HUES48 (cell line): Measurements from ENCODE around the gene CMSS1.

ENCODE experiments used
- H3K27ac ChIP-seq: one replicate; pipeline ENCODE4 v1.7.0; 2013; ENCODE audit warnings: low read depth, low read length, inconsistent platforms
- H3K27me3 ChIP-seq: 2 replicates; pipeline ENCODE4 v1.6.1; 2013; ENCODE audit warnings: mild to moderate bottlenecking, low read length; ENCODE audit not compliant: control insufficient read depth, insufficient read depth
- H3K36me3 ChIP-seq: 2 replicates; pipeline ENCODE4 v1.6.1; 2013; ENCODE audit warnings: low read length; ENCODE audit not compliant: control insufficient read depth, insufficient read depth
- H3K4me1 ChIP-seq: 2 replicates; pipeline ENCODE4 v1.6.1; 2013; ENCODE audit warnings: mild to moderate bottlenecking, low read length; ENCODE audit not compliant: control insufficient read depth, insufficient read depth
- H3K4me3 ChIP-seq: 2 replicates; pipeline ENCODE4 v1.5.1; 2013; ENCODE audit warnings: mild to moderate bottlenecking, low read depth, low read length
- H3K9ac ChIP-seq: 2 replicates; pipeline ENCODE4 v1.6.1; 2013; ENCODE audit warnings: mild to moderate bottlenecking, low read depth, low read length, moderate library complexity
- H3K9me3 ChIP-seq: 2 replicates; pipeline ENCODE4 v1.6.1; 2013; ENCODE audit warnings: low read length; ENCODE audit not compliant: control insufficient read depth, insufficient read depth

Gene CMSS1

GRCh38 chr3:99980606-99981005 is 162.9 kb downstream of the CMSS1 start:
- no peaks in the 10 kb centered on the region for H3K27me3 ChIP-seq
- no peak overlapping the region for H3K9ac ChIP-seq
- H3K4me3 ChIP-seq: no peak overlapping the region
- no peak overlapping the region for H3K27ac ChIP-seq
- no peaks in the 10 kb centered on the region for H3K9me3 ChIP-seq
- H3K36me3 ChIP-seq: no peaks in the 10 kb centered on the region
- no peaks in the 10 kb centered on the region for H3K4me1 ChIP-seq

- Histone ChIP-seq H3K9ac (no peak overlapping the region), H3K4me3 (no peak overlapping the region), H3K4me1 (no peaks in the 10 kb centered on the region), H3K36me3 (no peaks in the 10 kb centered on the region), H3K27ac (no peak overlapping the region), H3K27me3 (no peaks in the 10 kb centered on the region), H3K9me3 (no peaks in the 10 kb centered on the region)
Observed at GRCh38 chr3:99981138-99981537, 163.5 kb downstream of the CMSS1 start.

DNA sequence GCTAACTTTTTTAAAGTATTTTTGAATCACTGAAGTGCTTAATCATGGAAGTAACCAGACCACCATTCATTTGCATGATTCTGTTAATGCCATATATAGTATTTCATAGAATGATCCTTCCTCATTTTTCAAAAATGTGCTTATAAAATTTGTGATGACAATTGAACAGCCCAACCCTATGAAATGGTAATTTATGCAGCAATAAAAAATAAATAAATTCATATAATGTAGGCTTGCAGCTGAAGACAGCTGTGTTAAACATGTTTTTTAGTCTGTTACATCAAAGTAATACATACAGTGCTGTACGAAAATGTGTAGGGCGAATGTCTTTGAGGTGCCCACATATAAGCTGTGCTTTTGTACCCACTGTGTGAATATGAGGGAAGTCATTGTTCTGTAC is 165.0 kb downstream of the CMSS1 start:
- no peaks in the 10 kb centered on the region for H3K9me3 ChIP-seq
- no peaks in the 10 kb centered on the region for H3K36me3 ChIP-seq
- no peaks in the 10 kb centered on the region for H3K27me3 ChIP-seq
- no peaks in the 10 kb centered on the region for H3K4me1 ChIP-seq
- H3K4me3 ChIP-seq: no peak overlapping the region
- no peak overlapping the region for H3K9ac ChIP-seq
- H3K27ac ChIP-seq: no peak overlapping the region

- Histone ChIP-seq H3K4me1 (no peaks in the 10 kb centered on the region), H3K36me3 (no peaks in the 10 kb centered on the region), H3K27me3 (no peaks in the 10 kb centered on the region), H3K4me3 (no peak overlapping the region), H3K27ac (no peak overlapping the region), H3K9me3 (no peaks in the 10 kb centered on the region), H3K9ac (no peak overlapping the region)
Observed at GRCh38 chr3:99984139-99984538, 166.5 kb downstream of the CMSS1 start.

- no peak overlapping the region for H3K9ac ChIP-seq
- H3K36me3 ChIP-seq: no peaks in the 10 kb centered on the region
- H3K9me3 ChIP-seq: no peaks in the 10 kb centered on the region
- H3K4me3 ChIP-seq: no peak overlapping the region
- H3K27ac ChIP-seq: no peak overlapping the region
- H3K4me1 ChIP-seq: no peaks in the 10 kb centered on the region
- no peaks in the 10 kb centered on the region for H3K27me3 ChIP-seq
Observed at GRCh38 chr3:99984668-99985067, 167.0 kb downstream of the CMSS1 start.

GRCh38 chr3:99990179-99990578 is 172.5 kb downstream of the CMSS1 start:
- Histone ChIP-seq H3K9me3 (peaks cover 11% of the 10 kb centered on the region), H3K27me3 (no peaks in the 10 kb centered on the region), H3K36me3 (no peaks in the 10 kb centered on the region), H3K4me3 (no peak overlapping the region), H3K27ac (no peak overlapping the region), H3K4me1 (no peaks in the 10 kb centered on the region), H3K9ac (no peak overlapping the region)

- H3K9me3 ChIP-seq: peaks cover 11% of the 10 kb centered on the region
- no peaks in the 10 kb centered on the region for H3K27me3 ChIP-seq
- no peak overlapping the region for H3K4me3 ChIP-seq
- no peak overlapping the region for H3K9ac ChIP-seq
- no peaks in the 10 kb centered on the region for H3K36me3 ChIP-seq
- H3K27ac ChIP-seq: no peak overlapping the region
- H3K4me1 ChIP-seq: no peaks in the 10 kb centered on the region; the same call in 1 of the 2 replicates
Observed at GRCh38 chr3:99997293-99997692, 179.6 kb downstream of the CMSS1 start.

DNA sequence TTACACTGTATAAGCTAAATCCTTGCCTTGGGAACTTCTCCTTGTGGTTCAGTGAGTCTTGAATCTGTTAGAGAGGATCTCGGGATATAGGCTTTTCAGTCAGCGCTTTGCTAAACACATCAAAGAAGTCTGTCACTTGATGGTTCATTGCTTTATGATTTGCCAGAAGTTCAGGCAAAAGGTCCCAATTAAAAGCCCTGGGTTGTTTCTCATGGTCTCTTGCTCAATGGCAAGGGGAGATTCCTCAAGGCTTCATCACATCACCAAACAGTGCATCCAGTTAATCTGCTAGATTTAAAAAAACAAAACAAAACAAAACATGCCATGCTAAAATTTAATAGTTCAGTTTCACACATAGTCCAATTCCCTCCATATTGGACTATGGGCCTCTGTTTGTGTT is 181.9 kb downstream of the CMSS1 start:
- Histone ChIP-seq H3K36me3 (no peaks in the 10 kb centered on the region), H3K27me3 (no peaks in the 10 kb centered on the region), H3K9ac (no peak overlapping the region), H3K4me1 (peaks cover 3% of the 10 kb centered on the region; the same call in 1 of the 2 replicates), H3K9me3 (no peaks in the 10 kb centered on the region; the same call in 1 of the 2 replicates), H3K4me3 (no peak overlapping the region), H3K27ac (no peak overlapping the region)

DNA sequence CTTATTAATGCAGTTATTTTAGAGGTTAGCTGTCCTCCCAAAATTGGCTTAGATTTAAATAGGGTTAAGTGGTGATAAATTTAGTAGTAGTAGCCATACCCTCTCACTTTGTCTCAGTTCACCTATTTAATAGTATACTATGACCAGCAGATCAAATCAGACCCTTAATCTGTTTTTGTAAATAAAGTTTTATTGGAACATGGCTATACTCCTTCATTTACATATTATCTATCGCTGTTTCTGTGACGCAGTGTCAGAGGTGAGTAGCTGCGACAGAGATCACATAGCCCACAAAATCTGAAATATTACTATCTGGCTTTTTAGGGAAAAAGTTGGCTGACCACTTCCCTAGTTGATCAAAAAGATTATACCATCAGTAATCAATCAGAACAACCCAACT is 183.4 kb downstream of the CMSS1 start:
- no peaks in the 10 kb centered on the region for H3K36me3 ChIP-seq

DNA sequence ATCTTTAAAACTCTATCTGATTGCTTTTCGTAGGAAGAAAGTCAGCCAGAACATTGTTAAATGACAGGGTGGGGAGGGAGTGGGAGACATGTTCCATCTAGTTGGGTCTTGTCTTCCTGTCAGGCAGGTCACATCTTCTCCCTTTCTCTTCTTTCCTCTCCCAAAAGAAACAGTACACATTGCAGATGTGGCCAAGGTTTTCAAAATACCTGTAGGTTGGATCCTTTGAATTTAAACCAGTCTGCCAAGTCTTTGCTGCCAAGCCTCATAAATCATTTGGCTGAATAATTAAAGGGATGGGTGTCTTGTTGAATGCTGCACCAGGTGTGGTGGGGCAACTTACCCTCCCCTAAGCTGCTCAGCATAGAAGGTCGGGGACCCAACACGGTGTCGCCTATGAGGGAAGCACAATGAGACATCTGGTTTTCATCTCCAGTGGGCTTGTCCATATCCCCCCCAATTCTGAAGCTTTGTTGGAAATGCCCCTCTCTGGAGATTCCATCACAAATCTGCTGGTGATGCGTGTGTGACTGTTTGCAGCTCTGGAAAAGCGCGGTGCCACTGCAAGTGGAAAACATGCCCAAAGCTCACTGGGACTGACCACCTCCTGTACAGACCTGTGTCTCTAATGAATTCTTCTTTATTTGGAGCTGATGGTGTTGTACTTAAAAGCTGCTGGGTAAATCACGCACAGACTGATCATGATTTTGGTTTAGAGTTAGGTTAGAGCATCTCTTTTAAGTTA is 184.0 kb downstream of the CMSS1 start:
- Histone ChIP-seq H3K27me3 (no peaks in the 10 kb centered on the region), H3K27ac (no peak overlapping the region), H3K4me3 (no peak overlapping the region), H3K9ac (no peak overlapping the region), H3K36me3 (no peaks in the 10 kb centered on the region), H3K9me3 (no peaks in the 10 kb centered on the region), H3K4me1 (peaks cover 16% of the 10 kb centered on the region)

More for the DNA sequence above, 183.4 kb downstream of the CMSS1 start:
- Histone ChIP-seq H3K27ac (no peak overlapping the region), H3K4me3 (no peak overlapping the region), H3K9ac (no peak overlapping the region), H3K9me3 (no peaks in the 10 kb centered on the region), H3K4me1 (peaks cover 10% of the 10 kb centered on the region), H3K27me3 (no peaks in the 10 kb centered on the region)

GRCh38 chr3:100002599-100003350 is 185.1 kb downstream of the CMSS1 start:
- no peaks in the 10 kb centered on the region for H3K27me3 ChIP-seq
- H3K4me3 ChIP-seq: no peak overlapping the region
- peaks cover 20% of the 10 kb centered on the region for H3K4me1 ChIP-seq
- H3K27ac ChIP-seq: no peak overlapping the region
- H3K36me3 ChIP-seq: no peaks in the 10 kb centered on the region
- H3K9ac ChIP-seq: no peak overlapping the region
- H3K9me3 ChIP-seq: no peaks in the 10 kb centered on the region
